DND-41 (cell line): Measurements from ENCODE around the gene HOXC10.

ENCODE experiments used
- EZH2 ChIP-seq: IDR thresholded peaks from 3 replicates; pipeline ENCODE4 v1.6.1; 2012; ENCODE audit warnings: borderline replicate concordance, low read depth, mild to moderate bottlenecking, moderate library complexity, low read length, inconsistent platforms; ENCODE audit not compliant: severe bottlenecking
- TF ChIP-seq, protein P1 (sequence below): IDR thresholded peaks from 2 replicates; pipeline ENCODE4 v1.5.1; 2012; ENCODE audit warnings: borderline replicate concordance, low read length, moderate library complexity, mild to moderate bottlenecking; ENCODE audit not compliant: poor library complexity, severe bottlenecking; ENCODE audit errors: extremely low read depth

DNA sequence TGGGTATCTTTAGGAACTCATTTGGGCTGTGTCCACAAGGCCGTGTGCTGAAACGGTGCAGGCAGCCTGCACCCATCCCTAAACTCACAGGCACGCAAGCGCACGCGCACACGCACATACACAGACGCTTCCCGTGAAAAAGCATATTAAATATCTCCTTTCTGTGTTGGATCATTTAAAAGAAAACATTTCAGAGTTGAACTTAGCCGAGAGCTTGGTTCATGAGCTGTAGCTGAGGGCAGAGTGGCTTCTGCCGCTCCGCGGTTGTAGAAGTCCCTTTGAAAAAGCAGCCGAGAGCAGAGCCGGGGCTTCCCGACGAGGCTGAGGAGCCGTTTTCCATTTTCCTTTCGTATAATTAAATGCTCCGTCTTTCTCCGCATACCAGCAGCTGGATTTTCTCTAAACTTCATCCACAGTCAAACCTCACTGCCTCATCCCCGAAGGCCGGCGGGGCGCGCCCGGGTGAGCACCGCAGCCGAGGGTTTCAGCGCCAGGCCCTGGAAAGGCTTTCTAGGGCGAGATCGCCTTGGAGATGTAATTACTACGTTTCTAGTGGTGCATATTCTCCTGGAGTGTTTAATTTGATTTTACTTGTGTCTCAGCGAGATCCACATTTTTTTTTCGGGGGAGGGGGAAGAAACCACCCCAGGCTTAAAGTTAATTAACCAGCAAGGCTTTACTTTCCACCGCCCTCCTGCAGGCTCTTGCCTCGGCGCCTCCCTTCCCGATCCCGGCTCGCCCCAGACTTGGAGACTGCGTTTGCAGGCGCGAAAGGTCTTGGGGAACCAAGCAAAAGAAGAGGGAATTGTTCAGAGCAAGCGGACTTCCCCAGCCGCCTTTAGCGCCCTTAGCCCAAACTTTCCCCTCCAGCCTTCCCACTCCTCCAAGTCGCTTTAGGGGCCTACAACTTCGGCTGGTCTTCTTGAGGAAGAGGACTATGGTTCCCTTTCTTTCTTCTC is 49.3 kb upstream of the HOXC10 start:
- TF ChIP-seq, protein P1, sequence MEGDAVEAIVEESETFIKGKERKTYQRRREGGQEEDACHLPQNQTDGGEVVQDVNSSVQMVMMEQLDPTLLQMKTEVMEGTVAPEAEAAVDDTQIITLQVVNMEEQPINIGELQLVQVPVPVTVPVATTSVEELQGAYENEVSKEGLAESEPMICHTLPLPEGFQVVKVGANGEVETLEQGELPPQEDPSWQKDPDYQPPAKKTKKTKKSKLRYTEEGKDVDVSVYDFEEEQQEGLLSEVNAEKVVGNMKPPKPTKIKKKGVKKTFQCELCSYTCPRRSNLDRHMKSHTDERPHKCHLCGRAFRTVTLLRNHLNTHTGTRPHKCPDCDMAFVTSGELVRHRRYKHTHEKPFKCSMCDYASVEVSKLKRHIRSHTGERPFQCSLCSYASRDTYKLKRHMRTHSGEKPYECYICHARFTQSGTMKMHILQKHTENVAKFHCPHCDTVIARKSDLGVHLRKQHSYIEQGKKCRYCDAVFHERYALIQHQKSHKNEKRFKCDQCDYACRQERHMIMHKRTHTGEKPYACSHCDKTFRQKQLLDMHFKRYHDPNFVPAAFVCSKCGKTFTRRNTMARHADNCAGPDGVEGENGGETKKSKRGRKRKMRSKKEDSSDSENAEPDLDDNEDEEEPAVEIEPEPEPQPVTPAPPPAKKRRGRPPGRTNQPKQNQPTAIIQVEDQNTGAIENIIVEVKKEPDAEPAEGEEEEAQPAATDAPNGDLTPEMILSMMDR, result no peak
- TF ChIP-seq EZH2, result no peak
